Endothelial cell of umbilical vein (primary cell): ENCODE data around the gene RAD51B. TPM values are rescaled to one million over a fixed set of nuclear protein-coding genes. Genes with fewer than 3 reads are reported as not detected.

Source experiments
- BruUV-seq: library from RNA; stranded (reverse); fragments of 400-500 nt; replicated peaks from 2 replicates; lab custom pipeline; 2021; lab: Mats Ljungman, UMichigan
- CTCF ChIA-PET: fragments of 300-600, 350-600 bp; sonication (Branson Sonifier 250); formaldehyde crosslinking; loops from one replicate; lab custom pipeline; 2021; ENCODE audit warnings: antibody characterized with exemption, inconsistent platforms; lab: Charles Lee
- POLR2A ChIA-PET: fragments of 300-600, 350-600 bp; sonication (Branson Sonifier 250); formaldehyde crosslinking; loops from one replicate; lab custom pipeline; 2021; ENCODE audit warnings: antibody characterized with exemption, inconsistent platforms; lab: Charles Lee
- DNase-seq: peaks from one replicate; pipeline ENCODE4 v3.0.0-alpha.2; 2011; ENCODE audit warnings: low read depth, low spot score
- FAIRE-seq: peaks from 2 replicates; lab custom pipeline; 2011; peaks lifted over from hg19 to GRCh38; lab: Jason Lieb, UNC
- H2AFZ ChIP-seq: 2 replicates; pipeline ENCODE4 v1.6.0; 2012; ENCODE audit warnings: low read depth, low read length, control low read depth, inconsistent platforms
- H3K27ac ChIP-seq: 2 replicates; pipeline ENCODE4 v1.5.1; 2011; ENCODE audit warnings: low read depth, mild to moderate bottlenecking, control low read depth, low read length, moderate library complexity; ENCODE audit not compliant: insufficient read depth
- H3K27me3 ChIP-seq, 2 experiments: 2 replicates each; pipeline versions ENCODE4 v1.6.0 to v1.6.1; 2011; ENCODE audit warnings: low read length in 2 of 2, mixed read lengths in 1 of 2; ENCODE audit not compliant: control insufficient read depth in 2 of 2, insufficient read depth in 2 of 2
- H3K36me3 ChIP-seq, 2 experiments: 2 replicates in 1 of 2; 3 replicates in 1 of 2; pipeline ENCODE4 v1.5.1; 2011; ENCODE audit warnings: low read length in 2 of 2, mild to moderate bottlenecking in 1 of 2, moderate library complexity in 1 of 2; ENCODE audit not compliant: control insufficient read depth in 2 of 2, insufficient read depth in 2 of 2; ENCODE audit errors: extremely low read depth in 1 of 2
- H3K4me1 ChIP-seq: 3 replicates; pipeline ENCODE4 v1.5.1; 2011; ENCODE audit warnings: mild to moderate bottlenecking, low read length; ENCODE audit not compliant: control insufficient read depth, insufficient read depth; ENCODE audit errors: extremely low read depth
- H3K4me2 ChIP-seq: 2 replicates; pipeline ENCODE4 v1.6.1; 2011; ENCODE audit warnings: low read length, control low read depth, mixed read lengths; ENCODE audit not compliant: insufficient read depth
- H3K4me3 ChIP-seq, 3 experiments: fragments of 200-600 bp in 1 of 3; sonication (generic), shearing (Covaris generic) in 1 of 3; replicated peaks in 1 of 3; 2 replicates each; pipeline ENCODE4 v1.5.1; 2011 to 2016; ENCODE audit warnings: control low read depth in 3 of 3, low read length in 3 of 3, mild to moderate bottlenecking in 2 of 3, inconsistent platforms in 1 of 3, low read depth in 1 of 3, moderate library complexity in 1 of 3; ENCODE audit not compliant: insufficient read depth in 1 of 3
- H3K79me2 ChIP-seq: 2 replicates; pipeline ENCODE4 v1.6.0; 2012; ENCODE audit warnings: low read length, inconsistent platforms; ENCODE audit not compliant: control insufficient read depth, insufficient read depth
- H3K9ac ChIP-seq: replicated peaks from 2 replicates; pipeline ENCODE3; 2011; ENCODE audit warnings: low read length, control low read depth; ENCODE audit not compliant: insufficient read depth; ENCODE audit errors: extremely low read depth
- H3K9me1 ChIP-seq: replicated peaks from 3 replicates; pipeline ENCODE4 v1.6.0; 2011; ENCODE audit warnings: mild to moderate bottlenecking, low read length; ENCODE audit not compliant: control insufficient read depth, insufficient read depth; ENCODE audit errors: extremely low read depth
- H3K9me3 ChIP-seq: replicated peaks from 2 replicates; pipeline ENCODE4 v1.5.1; 2012; ENCODE audit warnings: low read length, inconsistent platforms; ENCODE audit not compliant: control insufficient read depth, insufficient read depth
- H4K20me1 ChIP-seq: replicated peaks from 2 replicates; pipeline ENCODE3; 2011; ENCODE audit warnings: mild to moderate bottlenecking, low read length; ENCODE audit not compliant: control insufficient read depth, insufficient read depth; ENCODE audit errors: extremely low read depth
- CTCF ChIP-seq, 2 donors: IDR thresholded peaks; 1 replicate in 1 of 2; 2 replicates in 1 of 2; pipeline ENCODE4 v1.5.1; 2011; ENCODE audit warnings: low read length in 2 of 2, mild to moderate bottlenecking in 2 of 2, moderate library complexity in 2 of 2, control low read depth in 1 of 2, inconsistent platforms in 1 of 2, low read depth in 1 of 2; ENCODE audit not compliant: insufficient read depth in 1 of 2; ENCODE audit errors: extremely low read depth in 1 of 2
- EZH2 ChIP-seq: IDR thresholded peaks from 2 replicates; pipeline ENCODE4 v1.6.1; 2012; ENCODE audit warnings: borderline replicate concordance, low read depth, mild to moderate bottlenecking, moderate library complexity, low read length, inconsistent platforms; ENCODE audit not compliant: severe bottlenecking
- FOS ChIP-seq: IDR thresholded peaks from 2 replicates; pipeline ENCODE4 v1.6.1; 2011; ENCODE audit warnings: mild to moderate bottlenecking, low read length, moderate library complexity, borderline replicate concordance; ENCODE audit not compliant: insufficient read depth
- GATA2 ChIP-seq: IDR thresholded peaks from 2 replicates; pipeline ENCODE4 v1.7.0; 2011; ENCODE audit warnings: low read depth, mild to moderate bottlenecking, moderate library complexity, mixed read lengths, low read length; ENCODE audit not compliant: insufficient read length, insufficient read depth
- JUN ChIP-seq: IDR thresholded peaks from 2 replicates; pipeline ENCODE4 v1.6.1; 2011; ENCODE audit warnings: borderline replicate concordance, low read depth; ENCODE audit not compliant: insufficient read length, insufficient read depth
- MYC ChIP-seq: IDR thresholded peaks from one replicate; pipeline ENCODE4 v1.6.1; 2011; ENCODE audit warnings: mild to moderate bottlenecking, low read depth, low read length
- POLR2A ChIP-seq: IDR thresholded peaks from 2 replicates; pipeline ENCODE4 v1.6.1; 2012; ENCODE audit warnings: low read depth, mild to moderate bottlenecking, control low read depth, low read length
- POLR2AphosphoS5 ChIP-seq: IDR thresholded peaks from 2 replicates; pipeline ENCODE4 v1.6.1; 2012; ENCODE audit warnings: low read depth, mild to moderate bottlenecking, control low read depth, low read length, moderate library complexity; ENCODE audit not compliant: insufficient read depth
- dilution Hi-C: fragments of 300-500 bp; cut with MboI; formaldehyde crosslinking; loops from one replicate; pipeline ENCODE4 v1.15.0; 2019; ENCODE audit warnings: low sequenced_read_pairs; ENCODE audit not compliant: extremely low pct_ligation_motif_present
- intact Hi-C: fragments of 100-400 bp; cut with micrococcal nuclease; formaldehyde crosslinking; loops from one replicate; pipeline ENCODE4 v1.10.0; 2022
- polyA plus RNA-seq, 4 experiments: library from polyadenylated mRNA; depleted of rRNA in 3 of 4; stranded (reverse) in 3 of 4; unstranded in 1 of 4; fragments of >200 nt; gene quantifications; 2 replicates each; pipeline versions ENCODE4 v1.2.1 to v1.2.3, GENCODE V29; 2011 to 2012; ENCODE audit warnings: missing spikeins in 1 of 4
- total RNA-seq: library from RNA; stranded (reverse); gene quantifications from 2 replicates; pipeline ENCODE4 v1.2.3, GENCODE V29; 2021
- TF ChIP-seq, protein P1 (sequence below): IDR thresholded peaks from 2 replicates; pipeline ENCODE4 v1.6.1; 2011; ENCODE audit not compliant: insufficient read depth, insufficient read length

RAD51B gene
- total and polyA plus RNA-seq, 2 donors (not counting 3 experiments of a cell fraction or from before 2014, with no cell fraction given): 3.9 to 19.0 TPM

- no peak overlapping the region for H3K27ac ChIP-seq
- no peaks in the 10 kb centered on the region for H3K9me1 ChIP-seq
- H3K27me3 ChIP-seq: no peaks in the 10 kb centered on the region
- TF ChIP-seq FOS (no peak), GATA2 (no peak), JUN (no peak), EZH2 (no peak), MYC (no peak), CTCF (IDR thresholded peaks at IDR 0.05; ENCODE audit: extremely low read depth in 1 of 2, insufficient read depth in 1 of 2, low read depth in 1 of 2, low read length in 2 of 2) (no peak), POLR2AphosphoS5 (no peak), POLR2A (no peak)
- TF ChIP-seq, protein P1, sequence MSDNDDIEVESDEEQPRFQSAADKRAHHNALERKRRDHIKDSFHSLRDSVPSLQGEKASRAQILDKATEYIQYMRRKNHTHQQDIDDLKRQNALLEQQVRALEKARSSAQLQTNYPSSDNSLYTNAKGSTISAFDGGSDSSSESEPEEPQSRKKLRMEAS: no peak
- H3K4me1 ChIP-seq: no peaks in the 10 kb centered on the region
- DNase-seq (no peak), FAIRE-seq (no peak)
- dilution Hi-C loops: no loop called here
- intact Hi-C loops: no loop called here
- H2AFZ ChIP-seq: no peak overlapping the region
- no peaks in the 10 kb centered on the region for H3K79me2 ChIP-seq
- POLR2A ChIA-PET: no interaction called here
- H3K4me2 ChIP-seq: no peak overlapping the region
- CTCF ChIA-PET: no interaction called here
- no peaks in the 10 kb centered on the region for H4K20me1 ChIP-seq
- no TSS peak for BruUV-seq
- no peak overlapping the region for H3K4me3 ChIP-seq
- H3K9me3 ChIP-seq: no peaks in the 10 kb centered on the region
- no peak overlapping the region for H3K9ac ChIP-seq
- H3K36me3 ChIP-seq: no peaks in the 10 kb centered on the region
Measured at GRCh38 chr14:68032154-68032553, 212.6 kb downstream of the RAD51B start.
